ENCODE measurements around the gene GAK.

The GAK gene

GRCh38 chr4:951594-952468 is 19.7 kb upstream of the GAK start:
- H3K27ac ChIP-seq = no peak overlapping the region
- CTCF ChIA-PET = interaction anchor here (0.6 kb wide), 1 partner anchor 46 kb away, joined by 3 read pairs; no protein-coding TSS in a partner anchor
- TF ChIP-seq CTCF (conservative IDR thresholded peaks at IDR 0.05; ENCODE audit: low read depth) = no peak
- no peak for DNase-seq (ENCODE audit: low spot score)
- POLR2A ChIA-PET (ENCODE audit: low non-redundant PET) = no interaction called here

- no peak for TF ChIP-seq CTCF (conservative IDR thresholded peaks at IDR 0.05; ENCODE audit: low read depth)
- POLR2A ChIA-PET (ENCODE audit: low non-redundant PET) = no interaction called here
- DNase-seq (ENCODE audit: low spot score) = no peak
- H3K27ac ChIP-seq = no peak overlapping the region
- CTCF ChIA-PET = interaction anchor here (0.6 kb wide), 2 partner anchors 45 to 70 kb away, joined by 3 to 4 read pairs; no protein-coding TSS in a partner anchor
Measured at GRCh38 chr4:951186-951585, 19.1 kb upstream of the GAK start.

GRCh38 chr4:950136-951020 is 18.3 kb upstream of the GAK start:
- TF ChIP-seq CTCF (conservative IDR thresholded peaks at IDR 0.05; ENCODE audit: low read depth) = no peak
- DNase-seq (ENCODE audit: low spot score) = no peak
- H3K27ac ChIP-seq = no peak overlapping the region
- CTCF ChIA-PET = interaction anchor here (0.6 kb wide), 1 partner anchor 69 kb away, joined by 4 read pairs; no protein-coding TSS in a partner anchor
- POLR2A ChIA-PET (ENCODE audit: low non-redundant PET) = no interaction called here

- H3K27ac ChIP-seq = no peak overlapping the region
- no peak for DNase-seq (ENCODE audit: low spot score)
- no peak for TF ChIP-seq CTCF (conservative IDR thresholded peaks at IDR 0.05; ENCODE audit: low read depth)
- ChIA-PET CTCF (no interaction called here), POLR2A (ENCODE audit: low non-redundant PET) (no interaction called here)
Measured at GRCh38 chr4:949656-950055, 17.5 kb upstream of the GAK start.

- no peak for DNase-seq (ENCODE audit: low spot score)
- ChIA-PET POLR2A (ENCODE audit: low non-redundant PET) (no interaction called here), CTCF (no interaction called here)
- no peak overlapping the region for H3K27ac ChIP-seq
- TF ChIP-seq CTCF (conservative IDR thresholded peaks at IDR 0.05; ENCODE audit: low read depth) = no peak
Measured at GRCh38 chr4:948936-949300, 16.8 kb upstream of the GAK start.

- no peak overlapping the region for H3K27ac ChIP-seq
- ChIA-PET POLR2A (ENCODE audit: low non-redundant PET) (no interaction called here), CTCF (no interaction called here)
- TF ChIP-seq CTCF (conservative IDR thresholded peaks at IDR 0.05; ENCODE audit: low read depth) = no peak
- no peak for DNase-seq (ENCODE audit: low spot score)
Measured at GRCh38 chr4:948101-948935, 16.2 kb upstream of the GAK start.
